H1 (cell line): ENCODE measurements around the gene CTDP1. TPM values are rescaled to one million over a fixed set of nuclear protein-coding genes. Genes with fewer than 3 reads are reported as not detected.

Source experiments
- CTCF ChIA-PET: fragments of 300-600 bp; sonication (Branson Sonifier 250); formaldehyde crosslinking; loops from one replicate; lab custom pipeline; 2021; ENCODE audit not compliant: partially characterized antibody; lab: Charles Lee
- POLR2A ChIA-PET: fragments of 300-600 bp; sonication (Branson Sonifier 250); formaldehyde crosslinking; loops from one replicate; lab custom pipeline; 2021; ENCODE audit warnings: inconsistent platforms; ENCODE audit not compliant: partially characterized antibody; lab: Charles Lee
- DNase-seq, 2 experiments: peaks; one replicate each; pipeline versions ENCODE4 v3.0.0 to v3.0.0-alpha.2; 2010 to 2022; ENCODE audit warnings: low spot score in 2 of 2, low read depth in 1 of 2, mixed read lengths in 1 of 2
- FAIRE-seq: peaks from 2 replicates; lab custom pipeline; 2011; peaks lifted over from hg19 to GRCh38; lab: Jason Lieb, UNC
- H2AFZ ChIP-seq: 2 replicates; pipeline ENCODE4 v1.8.1; 2012; ENCODE audit warnings: low read length, inconsistent platforms
- H2AK5ac ChIP-seq: 2 replicates; pipeline ENCODE4 v1.6.1; 2013; ENCODE audit warnings: low read depth, low read length
- H2BK120ac ChIP-seq: replicated peaks from 2 replicates; pipeline ENCODE3; 2013; ENCODE audit warnings: low read depth, low read length, inconsistent platforms
- H2BK12ac ChIP-seq: 2 replicates; pipeline ENCODE4 v1.6.1; 2013; ENCODE audit warnings: low read depth, low read length
- H2BK15ac ChIP-seq: 2 replicates; pipeline ENCODE4 v1.6.1; 2013; ENCODE audit warnings: low read length
- H2BK20ac ChIP-seq: 2 replicates; pipeline ENCODE4 v1.6.1; 2013; ENCODE audit warnings: low read length
- H2BK5ac ChIP-seq: 2 replicates; pipeline ENCODE4 v1.6.1; 2013; ENCODE audit warnings: low read depth, low read length
- H3K14ac ChIP-seq: 2 replicates; pipeline ENCODE4 v1.6.1; 2013; ENCODE audit warnings: inconsistent platforms; ENCODE audit not compliant: insufficient read length
- H3K18ac ChIP-seq: 2 replicates; pipeline ENCODE4 v1.6.1; 2013; ENCODE audit warnings: low read length; ENCODE audit errors: extremely low read depth
- H3K23ac ChIP-seq: 2 replicates; pipeline ENCODE4 v1.6.1; 2013; ENCODE audit warnings: inconsistent platforms; ENCODE audit not compliant: insufficient read length
- H3K23me2 ChIP-seq: 2 replicates; pipeline ENCODE4 v1.6.1; 2013; ENCODE audit warnings: low read depth, low read length
- H3K27ac ChIP-seq: 2 replicates; pipeline ENCODE4 v1.6.1; 2011; ENCODE audit warnings: low read depth, low read length, inconsistent platforms
- H3K27me3 ChIP-seq, 4 experiments: replicated peaks in 1 of 4; 1 replicate in 1 of 4; 2 replicates in 3 of 4; pipeline versions ENCODE4 v1.6.1 to v1.8.1; 2011 to 2013; ENCODE audit warnings: low read length in 3 of 4, mild to moderate bottlenecking in 3 of 4, inconsistent platforms in 2 of 4, mixed read lengths in 2 of 4, moderate library complexity in 1 of 4; ENCODE audit not compliant: control insufficient read depth in 3 of 4, insufficient read depth in 3 of 4; ENCODE audit errors: extremely low read depth in 1 of 4
- H3K36me3 ChIP-seq, 4 experiments: 2 replicates each; pipeline versions ENCODE4 v1.6.1 to v1.8.1; 2011 to 2013; ENCODE audit warnings: mild to moderate bottlenecking in 4 of 4, low read length in 3 of 4, moderate library complexity in 2 of 4, control low read depth in 1 of 4, inconsistent platforms in 1 of 4; ENCODE audit not compliant: insufficient read depth in 4 of 4, control insufficient read depth in 2 of 4
- H3K4ac ChIP-seq: replicated peaks from 2 replicates; pipeline ENCODE3; 2013; ENCODE audit warnings: low read length, low read depth, mixed read lengths, inconsistent platforms; ENCODE audit not compliant: insufficient read length
- H3K4me1 ChIP-seq, 4 experiments: replicated peaks in 1 of 4; 1 replicate in 1 of 4; 2 replicates in 3 of 4; pipeline versions ENCODE4 v1.6.1 to v1.8.1; 2011 to 2013; ENCODE audit warnings: low read length in 3 of 4, inconsistent platforms in 2 of 4, mixed read lengths in 1 of 4; ENCODE audit not compliant: insufficient read depth in 4 of 4, control insufficient read depth in 3 of 4
- H3K4me2 ChIP-seq, 2 experiments: 2 replicates each; pipeline versions ENCODE4 v1.6.1 to v1.8.1; 2011 to 2013; ENCODE audit warnings: low read depth in 2 of 2, low read length in 2 of 2, control low read depth in 1 of 2, inconsistent platforms in 1 of 2, mild to moderate bottlenecking in 1 of 2; ENCODE audit not compliant: insufficient read depth in 1 of 2
- H3K4me3 ChIP-seq, 4 experiments: fragments of 200-600, 300-600 bp in 1 of 4; sonication (generic), shearing (Covaris generic), sonication (Bioruptor Twin) in 1 of 4; 2 replicates each; pipeline versions ENCODE4 v1.5.1 to v1.8.1; 2011 to 2016; ENCODE audit warnings: low read length in 4 of 4, low read depth in 3 of 4, control low read depth in 2 of 4, inconsistent platforms in 2 of 4, mild to moderate bottlenecking in 2 of 4, mixed read lengths in 1 of 4, moderate library complexity in 1 of 4; ENCODE audit not compliant: insufficient read depth in 2 of 4; ENCODE audit errors: extremely low read depth in 1 of 4
- H3K56ac ChIP-seq: replicated peaks from 2 replicates; pipeline ENCODE3; 2013; ENCODE audit warnings: low read depth, mild to moderate bottlenecking, mixed read lengths, low read length, inconsistent platforms; ENCODE audit not compliant: insufficient read length
- H3K79me1 ChIP-seq: 2 replicates; pipeline ENCODE4 v1.6.1; 2013; ENCODE audit warnings: low read depth, low read length, control low read depth
- H3K79me2 ChIP-seq, 2 experiments: 2 replicates each; pipeline versions ENCODE4 v1.6.1 to v1.8.1; 2012 to 2013; ENCODE audit warnings: low read length in 2 of 2, mild to moderate bottlenecking in 2 of 2, inconsistent platforms in 1 of 2; ENCODE audit not compliant: insufficient read depth in 2 of 2, control insufficient read depth in 1 of 2
- H3K9ac ChIP-seq, 4 experiments: replicated peaks in 1 of 4; 1 replicate in 1 of 4; 2 replicates in 3 of 4; pipeline versions ENCODE4 v1.6.1 to v1.8.1; 2011 to 2013; ENCODE audit warnings: low read depth in 3 of 4, low read length in 3 of 4, control low read depth in 2 of 4, mild to moderate bottlenecking in 2 of 4, moderate library complexity in 2 of 4, inconsistent platforms in 1 of 4; ENCODE audit errors: extremely low read depth in 1 of 4
- H3K9me3 ChIP-seq, 2 experiments: 2 replicates each; pipeline versions ENCODE4 v1.6.1 to v1.8.1; 2012 to 2013; ENCODE audit warnings: mild to moderate bottlenecking in 2 of 2, moderate library complexity in 2 of 2, control low read depth in 1 of 2, inconsistent platforms in 1 of 2, low read depth in 1 of 2, low read length in 1 of 2, mixed read lengths in 1 of 2; ENCODE audit not compliant: insufficient read depth in 2 of 2
- H4K20me1 ChIP-seq, 2 experiments: replicated peaks in 1 of 2; 2 replicates each; pipeline versions ENCODE3 to v1.8.1; 2011 to 2013; ENCODE audit warnings: inconsistent platforms in 2 of 2, low read length in 2 of 2, mild to moderate bottlenecking in 1 of 2; ENCODE audit not compliant: insufficient read depth in 2 of 2, control insufficient read depth in 1 of 2
- H4K5ac ChIP-seq: 2 replicates; pipeline ENCODE4 v1.6.1; 2013; ENCODE audit warnings: low read length, low read depth, mixed read lengths, inconsistent platforms; ENCODE audit not compliant: insufficient read length
- H4K8ac ChIP-seq: 2 replicates; pipeline ENCODE4 v1.8.0; 2013; ENCODE audit warnings: mild to moderate bottlenecking, moderate library complexity, low read length, inconsistent platforms; ENCODE audit not compliant: insufficient read depth; ENCODE audit errors: extremely low read depth
- H4K91ac ChIP-seq: replicated peaks from 2 replicates; pipeline ENCODE3; 2013; ENCODE audit warnings: low read length, mixed read lengths, inconsistent platforms; ENCODE audit not compliant: insufficient read length
- BACH1 ChIP-seq: IDR thresholded peaks from 2 replicates; pipeline ENCODE4 v1.6.1; 2012; ENCODE audit warnings: low read length, improper control_type of control experiment
- KDM1A ChIP-seq: fragments of 200-600, 300-600 bp; sonication (generic); IDR thresholded peaks from 2 replicates; pipeline ENCODE4 v1.7.1; 2016; ENCODE audit warnings: mild to moderate bottlenecking, low read length, borderline replicate concordance
- NANOG ChIP-seq: IDR thresholded peaks from 2 replicates; pipeline ENCODE4 v1.6.1; 2011; ENCODE audit warnings: low read length, low read depth, mild to moderate bottlenecking, inconsistent platforms; ENCODE audit not compliant: insufficient read depth, poor library complexity, severe bottlenecking
- RXRA ChIP-seq: IDR thresholded peaks from 2 replicates; pipeline ENCODE4 v1.6.1; 2011; ENCODE audit warnings: low read depth, mild to moderate bottlenecking, low read length, moderate library complexity; ENCODE audit not compliant: insufficient read depth
- SRF ChIP-seq: IDR thresholded peaks from 2 replicates; pipeline ENCODE4 v1.6.1; 2011; ENCODE audit warnings: mild to moderate bottlenecking, low read depth, low read length, moderate library complexity
- WGBS, 2 experiments: shearing (Covaris generic) in 1 of 2; methylation state at CpG; one replicate each; pipeline versions ENCODE4 v1.1.6 to v1.1.7; 2013 to 2015; ENCODE audit warnings: low lambda C conversion rate in 2 of 2, mixed read lengths in 2 of 2, inconsistent platforms in 1 of 2, low coverage in 1 of 2, missing lambda C conversion rate in 1 of 2; ENCODE audit not compliant: insufficient replicate concordance in 2 of 2, insufficient coverage in 1 of 2, insufficient read length in 1 of 2; ENCODE audit errors: extremely low coverage in 1 of 2, missing lambda C conversion rate in 1 of 2; 5-methylcytosine and 5-hydroxymethylcytosine counted together
- polyA plus RNA-seq, 7 experiments: library from polyadenylated mRNA; depleted of rRNA in 3 of 7; stranded (reverse) in 5 of 7; unstranded in 2 of 7; fragments of >200 nt in 5 of 7; fragments of 200-250 nt in 2 of 7; gene quantifications; 1 replicate in 5 of 7; 2 replicates in 1 of 7; 4 replicates in 1 of 7; pipeline versions ENCODE4 v1.2.1 to v1.2.3, GENCODE V29; 2011 to 2013; ENCODE audit warnings: missing spikeins in 2 of 7, mixed read lengths in 2 of 7
- total RNA-seq: library from RNA; stranded (reverse); fragmentation: NEBNext Ultra II Directional; extraction: Animal tissue kit (Norgen Biotek cat#: 25700); gene quantifications from 2 replicates; pipeline ENCODE4 v1.2.1, GENCODE V29; 2021

Gene CTDP1
- total and polyA plus RNA-seq, 2 of the 8 experiments (the other 6 are each of a cell fraction or from before 2014, with no cell fraction given): 16.6 to 37.0 TPM

GRCh38 chr18:79713341-79713740, 33.7 kb downstream of the CTDP1 start:
- no peak overlapping the region for H3K56ac ChIP-seq
- no peaks in the 10 kb centered on the region for H3K79me1 ChIP-seq
- H3K4me1 ChIP-seq: no peaks in the 10 kb centered on the region
- H2BK5ac ChIP-seq: no peak overlapping the region
- ChIA-PET CTCF (no interaction called here), POLR2A (no interaction called here)
- no peak overlapping the region for H2BK120ac ChIP-seq
- peaks cover 2 to 35% (median 11%) of the 10 kb centered on the region in 4 experiments; a peak in 5 of 8 replicates for H3K36me3 ChIP-seq
- no peak overlapping the region for H3K4ac ChIP-seq
- no peaks in the 10 kb centered on the region for H3K23me2 ChIP-seq
- no peak overlapping the region for H3K23ac ChIP-seq
- H3K9ac ChIP-seq: no peak overlapping the region
- H4K5ac ChIP-seq: no peak overlapping the region
- H3K18ac ChIP-seq: no peak overlapping the region
- no peak overlapping the region for H4K91ac ChIP-seq
- H4K8ac ChIP-seq: no peak overlapping the region
- H3K27me3 ChIP-seq: no peaks in the 10 kb centered on the region
- WGBS, 2 experiments: 94% methylated on average over 11 of the region's 11 CpGs; no CpG with 5 or more reads in 1 of the 2 experiments
- H3K4me2 ChIP-seq: no peak overlapping the region
- H3K79me2 ChIP-seq: no peaks in the 10 kb centered on the region
- peaks cover 0 to 2% of the 10 kb centered on the region in 2 experiments for H4K20me1 ChIP-seq
- no peak overlapping the region for H2BK15ac ChIP-seq
- no peak for DNase-seq
- H2AK5ac ChIP-seq: no peak overlapping the region
- no peaks in the 10 kb centered on the region for H3K9me3 ChIP-seq
- H2BK12ac ChIP-seq: no peak overlapping the region
- no peak for FAIRE-seq
- TF ChIP-seq BACH1: no peak
- no peak for TF ChIP-seq SRF
- no peak for TF ChIP-seq KDM1A
- TF ChIP-seq NANOG: no peak
- no peak for TF ChIP-seq RXRA
- H3K27ac ChIP-seq: no peak overlapping the region
- no peak overlapping the region for H3K14ac ChIP-seq
- no peak overlapping the region for H2AFZ ChIP-seq
- H3K4me3 ChIP-seq: no peak overlapping the region
- H2BK20ac ChIP-seq: no peak overlapping the region
